ENCODE data around the gene SAMD4A.

- no peak for TF ChIP-seq CTCF (conservative IDR thresholded peaks at IDR 0.05; ENCODE audit: low read length)
- TF ChIP-seq EZH2phosphoT487 (IDR thresholded peaks at IDR 0.05; ENCODE audit: borderline replicate concordance, low read depth, low read length) = no peak
These were observed 132.8 kb downstream of the SAMD4A start for GRCh38 chr14:54699735-54700134.
